ENCODE measurements around the gene IBA57.
"Not testable (repeated sequence)": the region's sequence is repeated elsewhere in the genome, so short reads cannot be mapped to it uniquely, and the experiment has no call there.

Gene IBA57

GRCh38 chr1:228218513-228219244, 53.1 kb downstream of the IBA57 start:
- no peaks in the 10 kb centered on the region for H3K27me3 ChIP-seq (ENCODE audit: insufficient read depth, low read length)
- WGBS = 95% methylated on average over 14 of the region's 14 CpGs
- no peak overlapping the region for H3K27ac ChIP-seq (ENCODE audit: low read depth, low read length)
- H3K36me3 ChIP-seq (ENCODE audit: insufficient read depth, low read length) = peaks cover 66% of the 10 kb centered on the region
- no peak overlapping the region for H3K4me3 ChIP-seq (ENCODE audit: low read length)
- H3K9ac ChIP-seq (ENCODE audit: low read depth, low read length) = no peak overlapping the region
- no peaks in the 10 kb centered on the region for H3K9me3 ChIP-seq (ENCODE audit: insufficient read depth, low read depth, low read length)
- H3K4me1 ChIP-seq (ENCODE audit: insufficient read depth, low read length) = no peaks in the 10 kb centered on the region

- Histone ChIP-seq H3K27ac (ENCODE audit: low read depth, low read length) (no peak overlapping the region), H3K4me3 (ENCODE audit: low read length) (no peak overlapping the region), H3K9me3 (ENCODE audit: insufficient read depth, low read depth, low read length) (no peaks in the 10 kb centered on the region; the same call in 1 of the 2 replicates), H3K9ac (ENCODE audit: low read depth, low read length) (no peak overlapping the region), H3K4me1 (ENCODE audit: insufficient read depth, low read length) (no peaks in the 10 kb centered on the region), H3K36me3 (ENCODE audit: insufficient read depth, low read length) (peaks cover 74% of the 10 kb centered on the region), H3K27me3 (ENCODE audit: insufficient read depth, low read length) (no peaks in the 10 kb centered on the region)
- 97% methylated on average over 16 of the region's 16 CpGs for WGBS
These were observed 53.8 kb downstream of the IBA57 start for GRCh38 chr1:228219245-228219961.

GRCh38 chr1:228219962-228220780, 54.6 kb downstream of the IBA57 start:
- H3K9me3 ChIP-seq (ENCODE audit: insufficient read depth, low read depth, low read length) = no peaks in the 10 kb centered on the region; the same call in 1 of the 2 replicates
- 95% methylated on average over 28 of the region's 28 CpGs for WGBS
- H3K4me1 ChIP-seq (ENCODE audit: insufficient read depth, low read length) = no peaks in the 10 kb centered on the region
- H3K27me3 ChIP-seq (ENCODE audit: insufficient read depth, low read length) = no peaks in the 10 kb centered on the region
- H3K9ac ChIP-seq (ENCODE audit: low read depth, low read length) = no peak overlapping the region
- H3K36me3 ChIP-seq (ENCODE audit: insufficient read depth, low read length) = peaks cover 76% of the 10 kb centered on the region
- no peak overlapping the region for H3K4me3 ChIP-seq (ENCODE audit: low read length)
- no peak overlapping the region for H3K27ac ChIP-seq (ENCODE audit: low read depth, low read length)

GRCh38 chr1:228221097-228221496, 55.5 kb downstream of the IBA57 start:
- H3K4me1 ChIP-seq (ENCODE audit: insufficient read depth, low read length); H3K4me3 ChIP-seq (ENCODE audit: low read length); H3K27me3 ChIP-seq (ENCODE audit: insufficient read depth, low read length); H3K9ac ChIP-seq (ENCODE audit: low read depth, low read length); H3K9me3 ChIP-seq (ENCODE audit: insufficient read depth, low read depth, low read length); H3K27ac ChIP-seq (ENCODE audit: low read depth, low read length): not testable (repeated sequence)
- H3K36me3 ChIP-seq (ENCODE audit: insufficient read depth, low read length) = peaks cover 77% of the 10 kb centered on the region
- 93% methylated on average over 9 of the region's 9 CpGs for WGBS

DNA sequence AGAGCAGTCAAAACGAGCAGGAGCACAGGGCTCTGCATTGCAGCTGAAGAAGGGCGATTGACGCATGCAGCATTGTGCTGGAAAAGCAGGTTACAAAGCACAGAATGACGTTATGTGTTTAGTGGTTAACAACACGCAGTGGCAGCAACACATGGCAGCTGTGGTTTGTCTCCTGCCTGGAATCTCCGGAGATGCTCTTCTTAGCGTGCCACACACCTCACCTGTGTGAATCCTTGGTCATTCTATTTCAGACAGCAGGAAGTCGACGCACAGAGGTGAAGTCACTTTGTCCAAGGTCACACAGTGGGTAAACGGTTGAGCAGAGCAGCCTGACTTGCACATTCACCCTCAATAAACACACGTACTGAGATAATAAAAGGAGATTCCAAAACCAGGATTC, 56.9 kb downstream of the IBA57 start:
- Histone ChIP-seq H3K9me3 (ENCODE audit: insufficient read depth, low read depth, low read length) (no peaks in the 10 kb centered on the region; the same call in 1 of the 2 replicates), H3K4me3 (ENCODE audit: low read length) (no peak overlapping the region), H3K36me3 (ENCODE audit: insufficient read depth, low read length) (peaks cover 77% of the 10 kb centered on the region), H3K9ac (ENCODE audit: low read depth, low read length) (no peak overlapping the region), H3K27me3 (ENCODE audit: insufficient read depth, low read length) (no peaks in the 10 kb centered on the region), H3K4me1 (ENCODE audit: insufficient read depth, low read length) (no peaks in the 10 kb centered on the region), H3K27ac (ENCODE audit: low read depth, low read length) (no peak overlapping the region)
- WGBS = 95% methylated on average over 11 of the region's 11 CpGs

DNA sequence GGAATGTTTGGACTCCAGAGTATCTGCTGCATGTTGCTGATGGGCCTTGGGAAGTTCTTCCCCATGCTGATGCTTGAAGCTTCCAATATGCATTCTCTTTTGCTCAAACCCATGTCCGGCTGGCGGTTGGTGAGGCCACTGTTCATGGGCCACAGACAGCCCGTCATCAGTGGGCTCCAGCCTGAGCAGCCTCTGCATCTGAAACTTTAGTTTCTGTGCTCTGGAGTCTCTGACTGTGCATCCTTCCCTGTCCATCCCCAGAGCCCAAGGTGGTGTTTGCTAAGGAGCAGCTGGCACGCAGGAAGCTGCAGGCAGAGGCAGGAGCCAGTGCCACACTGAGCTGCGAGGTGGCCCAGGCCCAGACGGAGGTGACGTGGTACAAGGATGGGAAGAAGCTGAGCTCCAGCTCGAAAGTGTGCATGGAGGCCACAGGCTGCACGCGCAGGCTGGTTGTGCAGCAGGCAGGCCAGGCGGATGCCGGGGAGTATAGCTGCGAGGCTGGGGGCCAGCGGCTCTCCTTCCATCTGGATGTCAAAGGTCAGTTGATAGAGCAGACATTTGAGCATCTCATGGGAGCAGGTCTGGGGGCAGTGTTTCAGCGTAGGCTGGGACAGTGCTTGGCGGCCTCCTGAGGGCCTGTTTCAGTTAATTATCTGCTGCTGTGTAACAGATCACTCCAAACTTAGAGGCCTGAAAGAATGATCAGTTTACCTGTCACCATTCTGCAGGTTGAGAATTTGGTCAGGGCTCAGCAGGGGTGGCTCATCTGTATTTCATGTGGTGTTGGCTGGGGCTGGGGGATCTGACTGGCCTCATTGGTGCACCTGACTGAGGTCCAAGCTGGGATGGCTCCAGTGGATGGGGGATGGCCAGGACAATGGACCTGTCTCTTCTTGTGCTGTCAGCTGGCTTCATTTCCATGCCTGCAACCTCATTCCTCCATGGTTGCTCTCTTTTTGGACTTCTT, 58.9 kb downstream of the IBA57 start:
- Histone ChIP-seq H3K9ac (ENCODE audit: low read depth, low read length) (no peak overlapping the region), H3K27me3 (ENCODE audit: insufficient read depth, low read length) (no peaks in the 10 kb centered on the region), H3K4me3 (ENCODE audit: low read length) (no peak overlapping the region), H3K36me3 (ENCODE audit: insufficient read depth, low read length) (peaks cover 73% of the 10 kb centered on the region), H3K4me1 (ENCODE audit: insufficient read depth, low read length) (no peaks in the 10 kb centered on the region), H3K9me3 (ENCODE audit: insufficient read depth, low read depth, low read length) (no peaks in the 10 kb centered on the region; the same call in 1 of the 2 replicates), H3K27ac (ENCODE audit: low read depth, low read length) (no peak overlapping the region)
- WGBS = 97% methylated on average over 16 of the region's 16 CpGs

DNA sequence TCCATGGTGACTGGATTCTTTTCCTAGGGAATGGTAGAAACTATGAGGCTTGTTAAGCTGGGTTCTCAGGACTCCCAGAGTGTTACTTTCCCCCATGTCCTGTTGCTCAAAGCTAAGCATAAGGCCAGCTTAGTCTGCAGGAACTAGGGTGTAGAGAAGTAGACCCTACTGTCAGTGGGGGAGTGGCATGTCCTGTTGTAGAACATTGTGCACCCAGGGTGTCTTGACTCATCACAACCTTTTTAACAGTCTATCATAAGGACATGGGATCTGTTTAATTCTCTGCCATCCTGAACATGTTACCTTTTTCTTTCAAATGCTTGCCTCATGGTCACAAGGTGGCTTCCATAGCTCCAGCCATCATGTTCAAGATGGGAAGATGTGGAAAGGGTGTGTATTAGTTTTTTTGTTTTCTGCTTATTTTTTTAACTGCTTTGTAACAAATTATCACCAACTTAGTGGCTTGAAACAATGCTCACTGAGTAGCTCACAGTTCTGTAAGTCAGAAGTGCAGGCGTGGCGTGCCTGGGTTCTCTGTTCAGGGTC, 59.6 kb downstream of the IBA57 start:
- H3K4me3 ChIP-seq (ENCODE audit: low read length) = no peak overlapping the region
- no peaks in the 10 kb centered on the region; the same call in 1 of the 2 replicates for H3K9me3 ChIP-seq (ENCODE audit: insufficient read depth, low read depth, low read length)
- no peak overlapping the region for H3K27ac ChIP-seq (ENCODE audit: low read depth, low read length)
- no peaks in the 10 kb centered on the region for H3K4me1 ChIP-seq (ENCODE audit: insufficient read depth, low read length)
- WGBS = 0% methylated on average over 2 of the region's 2 CpGs
- no peaks in the 10 kb centered on the region for H3K27me3 ChIP-seq (ENCODE audit: insufficient read depth, low read length)
- H3K36me3 ChIP-seq (ENCODE audit: insufficient read depth, low read length) = peaks cover 71% of the 10 kb centered on the region
- no peak overlapping the region for H3K9ac ChIP-seq (ENCODE audit: low read depth, low read length)

GRCh38 chr1:228225740-228226139, 60.1 kb downstream of the IBA57 start:
- H3K27ac ChIP-seq (ENCODE audit: low read depth, low read length) = no peak overlapping the region
- WGBS = 94% methylated on average over 2 of the region's 2 CpGs
- no peaks in the 10 kb centered on the region for H3K4me1 ChIP-seq (ENCODE audit: insufficient read depth, low read length)
- H3K4me3 ChIP-seq (ENCODE audit: low read length) = no peak overlapping the region
- H3K9me3 ChIP-seq (ENCODE audit: insufficient read depth, low read depth, low read length) = no peaks in the 10 kb centered on the region; the same call in 1 of the 2 replicates
- H3K9ac ChIP-seq (ENCODE audit: low read depth, low read length) = no peak overlapping the region
- H3K36me3 ChIP-seq (ENCODE audit: insufficient read depth, low read length) = peaks cover 73% of the 10 kb centered on the region
- H3K27me3 ChIP-seq (ENCODE audit: insufficient read depth, low read length) = no peaks in the 10 kb centered on the region

DNA sequence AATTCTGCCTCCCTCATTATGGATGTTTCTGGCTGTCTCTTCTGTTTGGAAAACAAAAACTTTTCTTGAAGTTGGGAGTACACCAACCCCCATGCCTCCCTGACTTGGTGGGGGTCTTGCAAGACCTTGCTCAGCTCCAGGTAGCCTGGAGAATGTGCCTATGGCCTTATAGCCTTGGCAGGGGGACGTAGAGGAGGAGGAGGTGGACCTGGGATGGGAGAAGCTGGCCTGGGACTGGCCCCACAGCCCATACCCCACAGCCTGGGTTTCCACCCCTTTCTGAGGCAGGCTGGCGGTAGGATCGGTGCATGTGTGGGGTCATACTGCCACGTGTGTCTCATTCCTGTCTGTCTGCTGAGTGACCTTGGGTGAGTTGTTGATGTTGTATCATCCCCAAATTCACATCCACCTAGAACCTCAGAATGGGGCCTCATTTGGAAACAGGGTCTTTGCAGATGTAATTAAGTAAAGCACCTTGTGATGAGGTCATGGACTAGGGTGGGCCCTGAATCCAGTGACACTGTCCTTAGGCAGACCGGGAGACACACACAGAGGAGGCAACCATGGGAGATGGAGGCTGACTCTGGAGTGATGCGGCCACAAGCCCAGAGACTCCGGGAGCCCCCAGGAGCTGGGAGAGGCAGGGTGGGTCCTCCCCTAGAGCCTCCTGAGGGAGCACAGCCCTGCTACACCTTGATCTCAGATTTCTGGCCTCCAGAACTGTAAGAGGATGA, 60.7 kb downstream of the IBA57 start:
- H3K9ac ChIP-seq (ENCODE audit: low read depth, low read length) = no peak overlapping the region
- no peak overlapping the region for H3K4me3 ChIP-seq (ENCODE audit: low read length)
- WGBS = 97% methylated on average over 7 of the region's 7 CpGs
- peaks cover 79% of the 10 kb centered on the region for H3K36me3 ChIP-seq (ENCODE audit: insufficient read depth, low read length)
- H3K9me3 ChIP-seq (ENCODE audit: insufficient read depth, low read depth, low read length) = no peaks in the 10 kb centered on the region; the same call in 1 of the 2 replicates
- no peak overlapping the region for H3K27ac ChIP-seq (ENCODE audit: low read depth, low read length)
- H3K27me3 ChIP-seq (ENCODE audit: insufficient read depth, low read length) = no peaks in the 10 kb centered on the region
- no peaks in the 10 kb centered on the region for H3K4me1 ChIP-seq (ENCODE audit: insufficient read depth, low read length)
